K562 (cell line): Measurements from ENCODE around the gene A2ML1. TPM values are rescaled to one million over a fixed set of nuclear protein-coding genes. Genes with fewer than 3 reads are reported as not detected.

Experiments used
- CBFA2T2 ChIP-seq: fragments of 450-650 bp; conservative IDR thresholded peaks from 2 replicates; pipeline ENCODE4 v1.6.1; 2017; ENCODE audit warnings: mild to moderate bottlenecking
- CHCHD3 ChIP-seq: fragments of 250-450 bp; sonication (Bioruptor Pico); IDR thresholded peaks from 2 replicates; pipeline ENCODE4 v2.1.2; 2022; ENCODE audit warnings: mild to moderate bottlenecking
- DACH1 ChIP-seq: fragments of 450-650 bp; IDR thresholded peaks from 2 replicates; pipeline ENCODE4 v1.6.1; 2018; ENCODE audit not compliant: partially characterized antibody
- LEF1 ChIP-seq: fragments of 450-650 bp; IDR thresholded peaks from 2 replicates; pipeline ENCODE4 v1.6.1; 2016; ENCODE audit warnings: mild to moderate bottlenecking
- MCM2 ChIP-seq: fragments of 450-650 bp; IDR thresholded peaks from 2 replicates; pipeline ENCODE4 v1.6.1; 2017; ENCODE audit warnings: low read depth, mild to moderate bottlenecking
- MCM3 ChIP-seq: fragments of 450-650 bp; IDR thresholded peaks from 2 replicates; pipeline ENCODE4 v1.6.1; 2016
- MCM7 ChIP-seq, 2 experiments: fragments of 450-650 bp; IDR thresholded peaks; 2 replicates each; pipeline ENCODE4 v1.6.1; 2016 to 2018
- NCOA4 ChIP-seq: fragments of 450-650 bp; IDR thresholded peaks from 2 replicates; pipeline ENCODE4 v1.6.1; 2018; ENCODE audit warnings: mild to moderate bottlenecking; ENCODE audit not compliant: partially characterized antibody
- PBX2 ChIP-seq, 2 experiments: IDR thresholded peaks in 1 of 2; conservative IDR thresholded peaks in 1 of 2; 2 replicates each; pipeline ENCODE4 v1.6.1; 2016; ENCODE audit warnings: low read depth in 2 of 2, mild to moderate bottlenecking in 1 of 2, missing compliant biosample characterization in 1 of 2, missing genetic modification characterization in 1 of 2, moderate library complexity in 1 of 2
- PHB2 ChIP-seq: fragments of 450-650 bp; IDR thresholded peaks from 2 replicates; pipeline ENCODE4 v1.6.1; 2017; ENCODE audit warnings: low read depth
- POLR3G ChIP-seq: IDR thresholded peaks from 2 replicates; pipeline ENCODE4 v1.6.1; 2011; ENCODE audit not compliant: insufficient read length, insufficient replicate concordance; ENCODE audit errors: extremely low read depth
- SIN3B ChIP-seq: fragments of 450-650 bp; IDR thresholded peaks from 2 replicates; pipeline ENCODE4 v1.6.1; 2017; ENCODE audit warnings: low read depth, mild to moderate bottlenecking, moderate library complexity
- SPI1 ChIP-seq: IDR thresholded peaks from 2 replicates; pipeline ENCODE4 v1.6.1; 2011; ENCODE audit warnings: low read depth, low read length, control low read depth, borderline replicate concordance
- THAP12 ChIP-seq: fragments of 250-450 bp; sonication (Bioruptor Pico); IDR thresholded peaks from 2 replicates; pipeline ENCODE4 v1.9.0; 2021; ENCODE audit warnings: mild to moderate bottlenecking, inconsistent platforms
- TOE1 ChIP-seq, 2 experiments: fragments of 450-650 bp in 1 of 2; sonication (generic) in 1 of 2; formaldehyde crosslinking in 1 of 2; IDR thresholded peaks; 2 replicates each; pipeline versions ENCODE4 v1.7.1 to v1.8.0; 2016 to 2022; ENCODE audit warnings: borderline replicate concordance in 2 of 2, mild to moderate bottlenecking in 2 of 2, antibody characterized with exemption in 1 of 2, inconsistent platforms in 1 of 2, low read depth in 1 of 2, missing genetic modification reagents in 1 of 2, moderate library complexity in 1 of 2
- UBTF ChIP-seq, 2 experiments: IDR thresholded peaks; 2 replicates each; pipeline ENCODE4 v1.6.1; 2012; ENCODE audit warnings: improper control_type of control experiment in 2 of 2, low read depth in 2 of 2, low read length in 2 of 2, borderline replicate concordance in 1 of 2
- WHSC1 ChIP-seq: IDR thresholded peaks from one replicate; pipeline ENCODE4 v1.6.1; 2012; ENCODE audit warnings: low read length, control low read depth, inconsistent platforms
- ZNF23 ChIP-seq: fragments of 250-450 bp; sonication (Bioruptor Pico); IDR thresholded peaks from 2 replicates; pipeline ENCODE4 v1.4.0; 2020; ENCODE audit warnings: mild to moderate bottlenecking
- ZNF785 ChIP-seq: fragments of 250-450 bp; sonication (Bioruptor Pico); IDR thresholded peaks from 2 replicates; pipeline ENCODE4 v1.4.0; 2020; ENCODE audit warnings: mild to moderate bottlenecking
- polyA plus RNA-seq, 8 experiments: library from polyadenylated mRNA; depleted of rRNA in 4 of 8; stranded (reverse) in 5 of 8; unstranded in 3 of 8; fragments of >200 nt; fragmentation: Nextera tagmentation in 2 of 8; fragmentation: Illumina TruSeq in 1 of 8; extraction: Ambion mirVana in 2 of 8; extraction: Trizol in 1 of 8; gene quantifications; 2 replicates each; pipeline versions ENCODE4 v1.2.1 to v1.2.3, GENCODE V29; 2011 to 2014; ENCODE audit warnings: inconsistent platforms in 1 of 8, missing spikeins in 1 of 8
- total RNA-seq, 7 experiments: library from RNA; depleted of rRNA in 6 of 7; stranded (reverse); fragments of >200 nt in 6 of 7; fragmentation: Illumina TruSeq in 2 of 7; extraction: Trizol in 2 of 7; gene quantifications; 2 replicates each; pipeline versions ENCODE4 v1.2.1 to v1.2.3, GENCODE V29; 2011 to 2021; ENCODE audit warnings: low replicate concordance in 1 of 7
- TF ChIP-seq, protein P1 (sequence below): fragments of 250-450 bp; sonication (Bioruptor Pico); IDR thresholded peaks from 2 replicates; pipeline ENCODE4 v1.8.0; 2022; ENCODE audit warnings: moderate library complexity, mild to moderate bottlenecking, inconsistent platforms
- TF ChIP-seq, protein P2 (sequence below), 2 experiments: fragments of 450-650 bp in 1 of 2; sonication (generic) in 1 of 2; formaldehyde crosslinking; conservative IDR thresholded peaks; 2 replicates each; pipeline versions ENCODE4 v1.4.0 to v1.8.1; 2020 to 2022; ENCODE audit warnings: mild to moderate bottlenecking in 1 of 2, missing genetic modification reagents in 1 of 2

Gene A2ML1
- total and polyA plus RNA-seq, 9 of the 15 experiments (the other 6 are each of a cell fraction or from before 2014, with no cell fraction given), result 0.04 to 0.47 (median 0.13) TPM

GRCh38 chr12:8887285-8887715 is 64.9 kb downstream of the A2ML1 start (continued):
- TF ChIP-seq UBTF (IDR thresholded peaks at IDR 0.05; ENCODE audit: borderline replicate concordance in 1 of 2, low read depth in 2 of 2, low read length in 2 of 2), result no peak
- TF ChIP-seq CHCHD3 (CRISPR knock-in tag), result no peak
- TF ChIP-seq, protein P1, sequence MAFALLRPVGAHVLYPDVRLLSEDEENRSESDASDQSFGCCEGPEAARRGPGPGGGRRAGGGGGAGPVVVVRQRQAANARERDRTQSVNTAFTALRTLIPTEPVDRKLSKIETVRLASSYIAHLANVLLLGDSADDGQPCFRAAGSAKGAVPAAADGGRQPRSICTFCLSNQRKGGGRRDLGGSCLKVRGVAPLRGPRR (CRISPR knock-in tag), result no peak
- TF ChIP-seq MCM3, result no peak
- TF ChIP-seq MCM2, result no peak
- no peak for TF ChIP-seq ZNF785 (CRISPR knock-in tag)
- TF ChIP-seq PBX2 (CRISPR knock-in tag; IDR thresholded peaks at IDR 0.05; ENCODE audit: low read depth), result no peak
- peak; percentile 92 for TF ChIP-seq PBX2 (tag; conservative IDR thresholded peaks at IDR 0.05; ENCODE audit: low read depth)
- no peak for TF ChIP-seq THAP12
- TF ChIP-seq DACH1, result peak; percentile 65
- TF ChIP-seq POLR3G, result no peak
- TF ChIP-seq MCM7 (IDR thresholded peaks at IDR 0.05), result no peak
- TF ChIP-seq CBFA2T2, result peak; percentile 96
- no peak for TF ChIP-seq SIN3B
- peak; percentile 87 for TF ChIP-seq TOE1 (IDR thresholded peaks at IDR 0.05; ENCODE audit: borderline replicate concordance)
- no peak for TF ChIP-seq TOE1 (CRISPR knock-in tag; IDR thresholded peaks at IDR 0.05; ENCODE audit: borderline replicate concordance, low read depth)
- TF ChIP-seq NCOA4, result no peak
- peak; percentile 53; the same call in 1 of the 2 replicates for TF ChIP-seq PHB2
- no peak for TF ChIP-seq ZNF23 (CRISPR knock-in tag)
- peak; percentile 99 for TF ChIP-seq LEF1
- no peak for TF ChIP-seq SPI1
- no peak for TF ChIP-seq WHSC1
- TF ChIP-seq, protein P2, sequence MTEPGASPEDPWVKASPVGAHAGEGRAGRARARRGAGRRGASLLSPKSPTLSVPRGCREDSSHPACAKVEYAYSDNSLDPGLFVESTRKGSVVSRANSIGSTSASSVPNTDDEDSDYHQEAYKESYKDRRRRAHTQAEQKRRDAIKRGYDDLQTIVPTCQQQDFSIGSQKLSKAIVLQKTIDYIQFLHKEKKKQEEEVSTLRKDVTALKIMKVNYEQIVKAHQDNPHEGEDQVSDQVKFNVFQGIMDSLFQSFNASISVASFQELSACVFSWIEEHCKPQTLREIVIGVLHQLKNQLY (CRISPR knock-in tag; conservative IDR thresholded peaks at IDR 0.05), result no peak
